Measurements from ENCODE around the gene INSYN2B.

DNA sequence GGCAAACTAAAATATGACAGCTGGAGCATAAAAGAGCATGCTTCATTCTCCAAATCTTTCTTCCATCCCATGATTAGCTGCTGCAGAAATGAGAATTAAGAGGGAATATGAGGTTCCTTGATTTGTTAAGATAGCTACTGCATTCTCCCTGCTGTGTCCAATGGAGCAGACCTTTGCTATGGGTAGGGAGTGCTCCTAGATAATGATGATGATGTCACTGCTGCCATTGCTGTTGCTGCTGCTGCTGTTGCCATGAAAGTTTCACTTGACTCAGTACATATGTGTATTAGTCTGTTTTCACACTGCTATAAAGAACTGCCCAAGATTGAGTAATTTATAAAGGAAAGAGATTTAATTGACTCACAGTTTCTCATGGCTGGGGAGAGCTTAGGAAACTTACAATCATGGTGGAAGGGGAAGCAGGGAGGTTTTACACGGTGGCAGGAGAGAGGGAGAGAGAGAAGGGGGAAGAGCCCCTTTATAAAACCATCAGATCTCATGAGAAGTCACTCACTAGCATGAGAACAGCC lies 128.9 kb downstream of the INSYN2B start:
- TF ChIP-seq, protein P1, sequence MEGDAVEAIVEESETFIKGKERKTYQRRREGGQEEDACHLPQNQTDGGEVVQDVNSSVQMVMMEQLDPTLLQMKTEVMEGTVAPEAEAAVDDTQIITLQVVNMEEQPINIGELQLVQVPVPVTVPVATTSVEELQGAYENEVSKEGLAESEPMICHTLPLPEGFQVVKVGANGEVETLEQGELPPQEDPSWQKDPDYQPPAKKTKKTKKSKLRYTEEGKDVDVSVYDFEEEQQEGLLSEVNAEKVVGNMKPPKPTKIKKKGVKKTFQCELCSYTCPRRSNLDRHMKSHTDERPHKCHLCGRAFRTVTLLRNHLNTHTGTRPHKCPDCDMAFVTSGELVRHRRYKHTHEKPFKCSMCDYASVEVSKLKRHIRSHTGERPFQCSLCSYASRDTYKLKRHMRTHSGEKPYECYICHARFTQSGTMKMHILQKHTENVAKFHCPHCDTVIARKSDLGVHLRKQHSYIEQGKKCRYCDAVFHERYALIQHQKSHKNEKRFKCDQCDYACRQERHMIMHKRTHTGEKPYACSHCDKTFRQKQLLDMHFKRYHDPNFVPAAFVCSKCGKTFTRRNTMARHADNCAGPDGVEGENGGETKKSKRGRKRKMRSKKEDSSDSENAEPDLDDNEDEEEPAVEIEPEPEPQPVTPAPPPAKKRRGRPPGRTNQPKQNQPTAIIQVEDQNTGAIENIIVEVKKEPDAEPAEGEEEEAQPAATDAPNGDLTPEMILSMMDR (IDR thresholded peaks at IDR 0.05; ENCODE audit: low read depth, low read length), result no peak
- TF ChIP-seq, protein P2, sequence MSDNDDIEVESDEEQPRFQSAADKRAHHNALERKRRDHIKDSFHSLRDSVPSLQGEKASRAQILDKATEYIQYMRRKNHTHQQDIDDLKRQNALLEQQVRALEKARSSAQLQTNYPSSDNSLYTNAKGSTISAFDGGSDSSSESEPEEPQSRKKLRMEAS (IDR thresholded peaks at IDR 0.05; ENCODE audit: low read depth, low read length), result no peak
- TF ChIP-seq POLR2A (IDR thresholded peaks at IDR 0.05; ENCODE audit: extremely low read depth, insufficient read length), result no peak
